PC-3 (cell line): ENCODE data around the gene LIN7A. TPM values are rescaled to one million over a fixed set of nuclear protein-coding genes. Genes with fewer than 3 reads are reported as not detected.
A peak's percentile ranks its signal among the peaks of the same experiment; 100 is the strongest.

Experiments
- ATAC-seq: fragments of 200-7000 bp; cut with Tn5 transposase; 2 replicates; pipeline ENCODE4 v1.9.1; 2020; ENCODE audit warnings: mild to moderate bottlenecking, moderate library complexity
- BruUV-seq: library from RNA; stranded (reverse); fragments of 400-500 nt; replicated peaks from 2 replicates; lab custom pipeline; 2021; lab: Mats Ljungman, UMichigan
- CTCF ChIA-PET: fragments of 300-600 bp; sonication (Branson Sonifier 250); formaldehyde crosslinking; loops from one replicate; lab custom pipeline; 2022; ENCODE audit warnings: antibody characterized with exemption; lab: Charles Lee
- POLR2A ChIA-PET: fragments of 300-600 bp; sonication (Branson Sonifier 250); formaldehyde crosslinking; loops from one replicate; lab custom pipeline; 2022; ENCODE audit warnings: antibody characterized with exemption; ENCODE audit not compliant: unreplicated experiment; lab: Charles Lee
- DNase-seq: peaks from one replicate; pipeline ENCODE4 v3.0.0-alpha.2; 2015
- H2AFZ ChIP-seq: fragments of 300-600 bp; sonication (generic); 2 replicates; pipeline ENCODE4 v1.6.0; 2016; ENCODE audit warnings: antibody characterized with exemption, low read length
- H3F3A ChIP-seq: fragments of 300-600 bp; sonication (generic); one replicate; pipeline ENCODE4 v1.6.0; 2017; ENCODE audit warnings: antibody characterized with exemption, low read length, control low read depth, mild to moderate bottlenecking; ENCODE audit not compliant: unreplicated experiment
- H3K27ac ChIP-seq: fragments of 300-600 bp; sonication (generic); 2 replicates; pipeline ENCODE4 v1.5.1; 2016; ENCODE audit warnings: mild to moderate bottlenecking, low read length
- H3K27me3 ChIP-seq: fragments of 300-600 bp; sonication (generic); 2 replicates; pipeline ENCODE4 v1.6.1; 2016; ENCODE audit warnings: low read length, mixed read lengths
- H3K36me3 ChIP-seq: fragments of 300-600 bp; sonication (generic); 2 replicates; pipeline ENCODE4 v1.6.1; 2016; ENCODE audit warnings: low read depth, mixed run types, low read length, mixed read lengths
- H3K4me1 ChIP-seq: fragments of 300-600 bp; sonication (generic); 2 replicates; pipeline ENCODE4 v1.5.1; 2016; ENCODE audit warnings: low read length; ENCODE audit not compliant: insufficient read depth
- H3K4me2 ChIP-seq: fragments of 300-600 bp; sonication (generic); 2 replicates; pipeline ENCODE4 v1.6.0; 2016; ENCODE audit warnings: low read length
- H3K4me3 ChIP-seq: fragments of 300-600 bp; sonication (generic); 2 replicates; pipeline ENCODE4 v1.5.1; 2016; ENCODE audit warnings: mild to moderate bottlenecking, low read length, mixed read lengths
- H3K79me2 ChIP-seq: fragments of 300-600 bp; sonication (generic); 2 replicates; pipeline ENCODE4 v1.6.1; 2017; ENCODE audit warnings: low read length, mixed read lengths
- H3K9ac ChIP-seq: fragments of 300-600 bp; sonication (generic); 2 replicates; pipeline ENCODE4 v1.6.0; 2016; ENCODE audit warnings: mild to moderate bottlenecking, low read length
- H3K9me2 ChIP-seq: fragments of 300-600 bp; sonication (generic); replicated peaks from 2 replicates; pipeline ENCODE4 v1.6.1; 2016; ENCODE audit warnings: mixed run types, low read length, mixed read lengths
- H3K9me3 ChIP-seq: fragments of 300-600 bp; sonication (generic); 2 replicates; pipeline ENCODE4 v1.6.1; 2016; ENCODE audit warnings: low read length, mixed read lengths
- H4K20me1 ChIP-seq: fragments of 300-600 bp; sonication (generic); 2 replicates; pipeline ENCODE4 v1.6.1; 2016; ENCODE audit warnings: low read length, mixed read lengths
- CTCF ChIP-seq: fragments of 300-600 bp; sonication (generic); conservative IDR thresholded peaks from 2 replicates; pipeline ENCODE4 v1.5.1; 2017; ENCODE audit warnings: antibody characterized with exemption, low read depth, mild to moderate bottlenecking, low read length
- EZH2 ChIP-seq: fragments of 300-600 bp; sonication (generic); IDR thresholded peaks from one replicate; pipeline ENCODE4 v1.6.1; 2017; ENCODE audit warnings: antibody characterized with exemption, mild to moderate bottlenecking, low read length; ENCODE audit not compliant: unreplicated experiment
- EZH2phosphoT487 ChIP-seq: fragments of 300-600 bp; sonication (generic); IDR thresholded peaks from 2 replicates; pipeline ENCODE4 v1.6.1; 2018; ENCODE audit warnings: mild to moderate bottlenecking, antibody characterized with exemption, low read length, borderline replicate concordance
- intact Hi-C: fragments of 100-400 bp; cut with micrococcal nuclease; formaldehyde crosslinking; loops from 2 replicates; pipeline ENCODE4 v1.9.0; 2023
- total RNA-seq: library from RNA; depleted of rRNA; stranded (reverse); fragments of >200 nt; gene quantifications from 2 replicates; pipeline ENCODE4 v1.2.3, GENCODE V29; 2014

Gene LIN7A
- total RNA-seq, 1 experiment from 2014 or later, result not detected

- ATAC-seq, result no peak
- no peaks in the 10 kb centered on the region for H4K20me1 ChIP-seq
- ChIA-PET CTCF (no interaction called here), POLR2A (no interaction called here)
- no peak overlapping the region for H3K27ac ChIP-seq
- intact Hi-C loops, result no loop called here
- H3K4me3 ChIP-seq, result no peak overlapping the region
- no peak overlapping the region for H3K4me2 ChIP-seq
- H3K9me2 ChIP-seq, result no peaks in the 10 kb centered on the region
- no peak overlapping the region for H2AFZ ChIP-seq
- H3F3A ChIP-seq, result no peaks in the 10 kb centered on the region
- H3K4me1 ChIP-seq, result no peaks in the 10 kb centered on the region
- DNase-seq, result no peak
- no peak overlapping the region for H3K9ac ChIP-seq
- no peaks in the 10 kb centered on the region for H3K79me2 ChIP-seq
- H3K27me3 ChIP-seq, result 0 out of 2 replicates have a peak, but pooled peaks cover 2% of the 10 kb centered on the region
- no peaks in the 10 kb centered on the region for H3K9me3 ChIP-seq
- H3K36me3 ChIP-seq, result no peaks in the 10 kb centered on the region
- no TSS peak for BruUV-seq
- no peak for TF ChIP-seq EZH2phosphoT487
- no peak for TF ChIP-seq CTCF
- TF ChIP-seq EZH2, result no peak
Observed at GRCh38 chr12:80811957-80812708, 125.6 kb downstream of the LIN7A start.

- Histone ChIP-seq H3K79me2 (no peaks in the 10 kb centered on the region), H2AFZ (no peak overlapping the region), H3K27ac (no peak overlapping the region), H3F3A (no peaks in the 10 kb centered on the region), H3K9me2 (no peaks in the 10 kb centered on the region), H3K9ac (no peak overlapping the region), H3K9me3 (no peaks in the 10 kb centered on the region), H3K27me3 (no peaks in the 10 kb centered on the region), H3K4me2 (no peak overlapping the region), H3K36me3 (no peaks in the 10 kb centered on the region), H3K4me1 (no peaks in the 10 kb centered on the region), H4K20me1 (no peaks in the 10 kb centered on the region), H3K4me3 (no peak overlapping the region)
- POLR2A ChIA-PET, result no interaction called here
- no TSS peak for BruUV-seq
- DNase-seq (no peak), ATAC-seq (no peak)
- TF ChIP-seq EZH2phosphoT487, result no peak
- no peak for TF ChIP-seq CTCF
- no peak for TF ChIP-seq EZH2
- CTCF ChIA-PET, result no interaction called here
- intact Hi-C loops, result no loop called here
Observed at GRCh38 chr12:80810874-80811273, 126.9 kb downstream of the LIN7A start.

GRCh38 chr12:80807640-80808288, 130.0 kb downstream of the LIN7A start:
- POLR2A ChIA-PET, result no interaction called here
- Histone ChIP-seq H3K9me3 (no peaks in the 10 kb centered on the region), H3K79me2 (no peaks in the 10 kb centered on the region), H3K9ac (no peak overlapping the region), H3K9me2 (no peaks in the 10 kb centered on the region), H3F3A (no peaks in the 10 kb centered on the region), H4K20me1 (no peaks in the 10 kb centered on the region), H3K4me2 (no peak overlapping the region), H2AFZ (no peak overlapping the region), H3K4me3 (no peak overlapping the region), H3K36me3 (no peaks in the 10 kb centered on the region), H3K4me1 (no peaks in the 10 kb centered on the region), H3K27me3 (no peaks in the 10 kb centered on the region), H3K27ac (no peak overlapping the region)
- intact Hi-C loops, result no loop called here
- DNase-seq (peak; percentile 6), ATAC-seq (no peak)
- BruUV-seq, result no TSS peak
- CTCF ChIA-PET, result no interaction called here
- TF ChIP-seq CTCF (no peak), EZH2phosphoT487 (no peak), EZH2 (no peak)
